ENCODE measurements around the gene P3H2. TPM values are rescaled to one million over a fixed set of nuclear protein-coding genes. Genes with fewer than 3 reads are reported as not detected.

P3H2 gene
- total and polyA plus RNA-seq, 2 experiments from 2014 or later, result 14.5 TPM

- Histone ChIP-seq H3K4me2 (no peak overlapping the region), H4K20me1 (ENCODE audit: insufficient read depth, poor library complexity, severe bottlenecking) (no peaks in the 10 kb centered on the region), H3K79me2 (peaks cover 24% of the 10 kb centered on the region), H3K36me3 (replicated peaks; ENCODE audit: insufficient read depth, low read depth) (no peaks in the 10 kb centered on the region), H3K4me3 (no peak overlapping the region), H3K27me3 (no peaks in the 10 kb centered on the region), H3K9me3 (ENCODE audit: low read depth) (no peaks in the 10 kb centered on the region), H2AFZ (no peak overlapping the region), H3K27ac (no peak overlapping the region), H3K9me2 (replicated peaks; ENCODE audit: insufficient read depth) (no peaks in the 10 kb centered on the region), H3K4me1 (ENCODE audit: insufficient read depth) (peaks cover 16% of the 10 kb centered on the region)
- no peak for DNase-seq (ENCODE audit: low spot score)
- WGBS (ENCODE audit: low lambda C conversion rate, missing lambda C conversion rate), result 88% methylated on average over 4 of the region's 4 CpGs
- no peak for TF ChIP-seq EZH2phosphoT487 (IDR thresholded peaks at IDR 0.05; ENCODE audit: low read depth, severe bottlenecking, unreplicated experiment)
- TF ChIP-seq CTCF (IDR thresholded peaks at IDR 0.05; ENCODE audit: poor library complexity), result no peak
- no peak for TF ChIP-seq EZH2 (IDR thresholded peaks at IDR 0.05; ENCODE audit: borderline replicate concordance)
Observed at GRCh38 chr3:190097025-190097424, 23.7 kb downstream of the P3H2 start.

- WGBS (ENCODE audit: low lambda C conversion rate, missing lambda C conversion rate), result 94% methylated on average over 4 of the region's 4 CpGs
- Histone ChIP-seq H3K4me2 (no peak overlapping the region), H3K27me3 (no peaks in the 10 kb centered on the region), H3K9me2 (replicated peaks; ENCODE audit: insufficient read depth) (no peaks in the 10 kb centered on the region), H3K79me2 (peaks cover 24% of the 10 kb centered on the region), H2AFZ (no peak overlapping the region), H4K20me1 (ENCODE audit: insufficient read depth, poor library complexity, severe bottlenecking) (no peaks in the 10 kb centered on the region), H3K4me1 (ENCODE audit: insufficient read depth) (peaks cover 16% of the 10 kb centered on the region), H3K9me3 (ENCODE audit: low read depth) (no peaks in the 10 kb centered on the region), H3K4me3 (no peak overlapping the region), H3K36me3 (replicated peaks; ENCODE audit: insufficient read depth, low read depth) (no peaks in the 10 kb centered on the region), H3K27ac (no peak overlapping the region)
- DNase-seq (ENCODE audit: low spot score), result no peak
- TF ChIP-seq EZH2phosphoT487 (IDR thresholded peaks at IDR 0.05; ENCODE audit: low read depth, severe bottlenecking, unreplicated experiment) (no peak), CTCF (IDR thresholded peaks at IDR 0.05; ENCODE audit: poor library complexity) (no peak), EZH2 (IDR thresholded peaks at IDR 0.05; ENCODE audit: borderline replicate concordance) (no peak)
Observed at GRCh38 chr3:190096345-190096744, 24.4 kb downstream of the P3H2 start.

GRCh38 chr3:190094160-190094718 lies 26.5 kb downstream of the P3H2 start:
- peaks cover 21% of the 10 kb centered on the region for H3K79me2 ChIP-seq
- H3K27ac ChIP-seq, result peak overlapping the region; percentile 7
- H4K20me1 ChIP-seq (ENCODE audit: insufficient read depth, poor library complexity, severe bottlenecking), result no peaks in the 10 kb centered on the region
- no peak for TF ChIP-seq CTCF (IDR thresholded peaks at IDR 0.05; ENCODE audit: poor library complexity)
- no peak for TF ChIP-seq EZH2phosphoT487 (IDR thresholded peaks at IDR 0.05; ENCODE audit: low read depth, severe bottlenecking, unreplicated experiment)
- TF ChIP-seq EZH2 (IDR thresholded peaks at IDR 0.05; ENCODE audit: borderline replicate concordance), result no peak
- no peak overlapping the region for H3K4me3 ChIP-seq
- 62% methylated on average over 1 of the region's 1 CpG for WGBS (ENCODE audit: low lambda C conversion rate, missing lambda C conversion rate)
- H3K9me2 ChIP-seq (replicated peaks; ENCODE audit: insufficient read depth), result no peaks in the 10 kb centered on the region
- no peak for DNase-seq (ENCODE audit: low spot score)
- H3K4me2 ChIP-seq, result peak overlapping the region; percentile 14
- no peaks in the 10 kb centered on the region for H3K9me3 ChIP-seq (ENCODE audit: low read depth)
- no peaks in the 10 kb centered on the region for H3K36me3 ChIP-seq (replicated peaks; ENCODE audit: insufficient read depth, low read depth)
- peaks cover 13% of the 10 kb centered on the region for H3K4me1 ChIP-seq (ENCODE audit: insufficient read depth)
- H3K27me3 ChIP-seq, result no peaks in the 10 kb centered on the region
- H2AFZ ChIP-seq, result no peak overlapping the region

Measured in hepatocyte (in vitro differentiated cells).